Thoracic aorta (tissue), 2 donors: Measurements from ENCODE around the gene NOX3. TPM values are rescaled to one million over a fixed set of nuclear protein-coding genes. Genes with fewer than 3 reads are reported as not detected.
"Not testable (repeated sequence)": the region's sequence is repeated elsewhere in the genome, so short reads cannot be mapped to it uniquely, and the experiment has no call there.

Source experiments
- ATAC-seq: fragments of 150-250 bp; one replicate; pipeline ENCODE4 v1.8.0; 2017; ENCODE audit warnings: low read depth; ENCODE audit not compliant: insufficient number of reproducible peaks, low FRiP score
- DNase-seq: peaks from one replicate; pipeline ENCODE4 v3.0.0-alpha.2; 2020; ENCODE audit warnings: low spot score
- H3K27ac ChIP-seq, 2 donors: fragments of 200-600 bp; sonication (generic); 1 replicate in 1 of 2; 2 replicates in 1 of 2; pipeline ENCODE4 v1.5.1; 2016; ENCODE audit warnings: mild to moderate bottlenecking in 2 of 2, moderate library complexity in 2 of 2
- H3K27me3 ChIP-seq: fragments of 200-600 bp; sonication (generic); replicated peaks from 2 replicates; pipeline ENCODE4 v1.6.0; 2016; ENCODE audit warnings: mild to moderate bottlenecking; ENCODE audit not compliant: insufficient read depth
- H3K36me3 ChIP-seq: fragments of 200-600 bp; sonication (generic); one replicate; pipeline ENCODE4 v1.5.1; 2016
- H3K4me1 ChIP-seq, 2 donors: fragments of 200-600 bp; sonication (generic); 1 replicate in 1 of 2; 2 replicates in 1 of 2; pipeline versions ENCODE4 v1.5.1 to v1.6.0; 2016; ENCODE audit warnings: low read depth in 2 of 2, mild to moderate bottlenecking in 1 of 2; ENCODE audit not compliant: control insufficient read depth in 1 of 2
- H3K4me3 ChIP-seq: fragments of 200-600 bp; sonication (generic); 2 replicates; pipeline ENCODE4 v1.5.1; 2016; ENCODE audit warnings: mild to moderate bottlenecking
- H3K9me3 ChIP-seq: fragments of 200-600 bp; sonication (generic); 2 replicates; pipeline ENCODE4 v1.5.1; 2016
- total RNA-seq, 2 donors: library from RNA; depleted of rRNA; stranded (reverse); fragments of >200 nt; gene quantifications; one replicate each; pipeline versions ENCODE4 v1.1.0 to v1.2.3, GENCODE V29; 2016
- TF ChIP-seq, protein P1 (sequence below): fragments of 200-600 bp; sonication (generic); IDR thresholded peaks from one replicate; pipeline ENCODE4 v1.5.1; 2019; ENCODE audit warnings: antibody characterized with exemption

NOX3 gene
- total RNA-seq, 2 donors from 2014 or later, result not detected

DNA sequence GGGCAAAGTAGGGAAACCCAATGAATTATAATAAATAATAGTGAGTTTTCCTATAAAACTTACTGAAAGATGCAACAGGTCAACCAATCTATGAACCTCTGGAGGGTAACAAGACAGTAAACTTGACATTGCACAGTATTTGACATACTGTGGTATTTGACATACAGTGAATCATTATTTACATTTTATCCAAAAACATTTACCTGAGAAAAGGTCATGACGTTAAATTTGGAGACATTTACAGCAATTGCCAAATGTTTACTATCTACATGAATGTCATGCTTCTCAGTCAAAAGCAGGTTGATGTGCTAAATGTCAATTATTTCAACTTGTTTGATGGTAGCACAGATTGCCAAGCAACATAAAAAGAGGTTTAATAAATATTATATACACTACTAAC lies 35.8 kb upstream of the NOX3 start:
- Histone ChIP-seq H3K27me3 (no peaks in the 10 kb centered on the region), H3K27ac (no peak overlapping the region), H3K4me3 (no peak overlapping the region), H3K9me3 (no peaks in the 10 kb centered on the region), H3K36me3 (no peaks in the 10 kb centered on the region), H3K4me1 (peaks cover 19 to 29% of the 10 kb centered on the region in 2 donors)
- ATAC-seq (no peak), DNase-seq (no peak)
- TF ChIP-seq, protein P1, sequence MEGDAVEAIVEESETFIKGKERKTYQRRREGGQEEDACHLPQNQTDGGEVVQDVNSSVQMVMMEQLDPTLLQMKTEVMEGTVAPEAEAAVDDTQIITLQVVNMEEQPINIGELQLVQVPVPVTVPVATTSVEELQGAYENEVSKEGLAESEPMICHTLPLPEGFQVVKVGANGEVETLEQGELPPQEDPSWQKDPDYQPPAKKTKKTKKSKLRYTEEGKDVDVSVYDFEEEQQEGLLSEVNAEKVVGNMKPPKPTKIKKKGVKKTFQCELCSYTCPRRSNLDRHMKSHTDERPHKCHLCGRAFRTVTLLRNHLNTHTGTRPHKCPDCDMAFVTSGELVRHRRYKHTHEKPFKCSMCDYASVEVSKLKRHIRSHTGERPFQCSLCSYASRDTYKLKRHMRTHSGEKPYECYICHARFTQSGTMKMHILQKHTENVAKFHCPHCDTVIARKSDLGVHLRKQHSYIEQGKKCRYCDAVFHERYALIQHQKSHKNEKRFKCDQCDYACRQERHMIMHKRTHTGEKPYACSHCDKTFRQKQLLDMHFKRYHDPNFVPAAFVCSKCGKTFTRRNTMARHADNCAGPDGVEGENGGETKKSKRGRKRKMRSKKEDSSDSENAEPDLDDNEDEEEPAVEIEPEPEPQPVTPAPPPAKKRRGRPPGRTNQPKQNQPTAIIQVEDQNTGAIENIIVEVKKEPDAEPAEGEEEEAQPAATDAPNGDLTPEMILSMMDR, result no peak

DNA sequence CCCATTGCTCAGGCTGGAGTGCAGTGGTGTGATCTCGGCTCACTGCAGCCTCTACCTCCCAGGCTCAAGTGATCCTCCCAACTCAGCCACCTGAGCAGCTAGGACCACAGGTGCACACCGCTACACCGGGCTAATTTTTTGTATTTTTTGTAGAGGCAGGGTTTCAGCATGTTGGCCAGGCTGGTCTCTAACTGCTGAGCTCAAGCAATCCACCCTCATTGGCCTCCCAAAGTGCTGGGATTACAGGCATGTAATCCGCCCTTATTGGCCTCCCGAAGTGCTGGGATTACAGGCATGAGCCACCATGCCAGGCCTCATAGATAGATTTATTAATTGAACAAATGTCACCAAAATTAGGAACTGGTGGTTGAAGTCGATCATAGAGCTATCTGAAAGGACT lies 32.6 kb upstream of the NOX3 start:
- not testable (repeated sequence) for H3K36me3 ChIP-seq, DNase-seq, H3K27me3 ChIP-seq, H3K4me1 ChIP-seq, H3K9me3 ChIP-seq, ATAC-seq, H3K27ac ChIP-seq, H3K4me3 ChIP-seq

DNA sequence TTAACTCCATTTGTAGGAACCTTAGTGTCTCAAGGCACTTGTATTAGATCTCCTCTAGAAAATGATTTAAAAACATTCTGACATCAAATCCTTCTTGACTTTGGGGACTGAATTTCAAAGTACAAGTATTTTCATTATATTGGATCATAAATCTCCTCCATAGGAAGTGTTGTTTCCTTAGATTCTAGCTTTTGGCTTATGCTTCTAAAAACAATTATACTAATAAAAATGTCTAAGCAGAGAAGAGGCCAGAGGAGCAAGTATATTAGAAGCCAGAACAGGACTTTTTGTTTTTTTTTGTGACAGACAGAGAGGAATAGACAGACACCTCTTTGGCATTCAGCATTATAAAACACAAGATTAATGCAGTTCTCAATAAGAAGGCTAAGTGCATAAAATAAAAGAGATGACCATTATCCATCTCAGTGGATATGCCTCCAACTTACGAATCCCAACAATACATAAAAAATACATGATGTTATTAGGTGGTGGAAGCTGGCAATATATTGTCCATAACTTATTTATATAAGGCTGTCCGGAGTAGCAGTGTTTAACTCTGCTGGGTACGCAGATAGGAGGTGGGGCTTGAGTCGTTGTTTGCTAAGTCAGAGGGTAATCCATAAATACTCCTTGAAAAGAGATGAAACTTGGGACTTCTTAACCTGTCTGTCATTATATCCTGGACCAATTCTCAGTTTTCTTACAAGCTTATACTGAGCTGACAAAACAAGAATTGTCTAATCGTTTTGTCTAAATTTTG lies 31.9 kb upstream of the NOX3 start:
- Histone ChIP-seq H3K9me3 (no peaks in the 10 kb centered on the region), H3K27ac (no peak overlapping the region), H3K27me3 (no peaks in the 10 kb centered on the region), H3K4me3 (no peak overlapping the region), H3K36me3 (no peaks in the 10 kb centered on the region), H3K4me1 (peaks cover 0 to 2% of the 10 kb centered on the region in 2 donors)
- ATAC-seq, result no peak
- DNase-seq, result no peak
- TF ChIP-seq, protein P1, result no peak

DNA sequence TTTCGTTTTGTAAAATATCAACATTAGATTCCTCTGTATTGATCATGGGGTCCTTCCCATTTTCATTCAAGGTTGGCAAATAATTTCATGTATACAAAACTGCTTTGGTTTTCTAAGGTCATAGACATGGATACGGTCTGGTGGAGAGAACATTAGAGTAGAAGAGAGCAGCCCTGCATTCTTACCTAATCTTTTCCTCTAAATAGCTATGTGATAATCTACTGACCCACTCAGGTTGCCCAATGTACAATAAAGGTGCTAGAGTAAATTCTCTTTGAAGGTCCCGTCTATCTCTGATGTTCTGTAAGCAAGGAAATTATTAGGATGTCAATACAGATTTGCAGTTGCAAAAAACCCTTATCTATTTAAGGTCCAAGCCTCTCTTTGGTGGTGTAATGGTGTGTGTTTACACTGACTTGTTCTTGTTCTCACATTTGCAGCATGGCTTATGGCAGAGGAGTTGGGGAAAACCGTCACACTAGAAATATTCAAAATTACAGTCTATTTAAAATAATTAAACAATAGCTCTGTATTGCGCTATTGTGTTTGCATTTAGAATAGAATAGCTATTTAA lies 31.2 kb upstream of the NOX3 start:
- ATAC-seq (no peak), DNase-seq (no peak)
- Histone ChIP-seq H3K9me3 (no peaks in the 10 kb centered on the region), H3K4me1 (no peaks in the 10 kb centered on the region), H3K36me3 (no peaks in the 10 kb centered on the region), H3K27ac (no peak overlapping the region), H3K27me3 (no peaks in the 10 kb centered on the region), H3K4me3 (no peak overlapping the region)
- TF ChIP-seq, protein P1, result no peak

DNA sequence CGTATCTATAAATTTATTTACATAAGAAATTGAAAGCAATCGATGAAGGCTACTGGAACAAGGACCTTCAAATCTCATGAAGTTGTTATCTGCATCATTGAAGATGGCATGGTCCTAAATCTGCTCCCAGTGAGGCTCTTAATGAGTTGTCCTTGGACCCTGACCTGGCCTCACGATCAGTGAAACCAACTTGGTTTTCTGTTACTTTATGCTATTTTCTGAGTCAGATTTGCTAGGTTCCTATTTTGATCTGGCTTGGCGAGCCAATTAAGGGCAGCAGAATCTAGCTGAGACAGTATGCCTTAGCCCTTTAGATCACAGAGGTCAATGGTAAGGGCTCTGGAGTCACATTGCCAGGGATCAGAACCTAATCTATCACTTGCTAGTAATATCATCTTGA lies 30.1 kb upstream of the NOX3 start:
- no peak overlapping the region for H3K4me3 ChIP-seq
- no peaks in the 10 kb centered on the region for H3K27me3 ChIP-seq
- H3K27ac ChIP-seq, result no peak overlapping the region
- H3K36me3 ChIP-seq, result no peaks in the 10 kb centered on the region
- TF ChIP-seq, protein P1, result no peak
- DNase-seq, result no peak
- no peaks in the 10 kb centered on the region for H3K9me3 ChIP-seq
- no peak for ATAC-seq
- H3K4me1 ChIP-seq, result no peaks in the 10 kb centered on the region
